Tibial nerve (tissue), 3 donors: ENCODE measurements around the gene ENOSF1.

Experiments
- CTCF ChIP-seq, 5 experiments: fragments of 200-600 bp in 3 of 5; fragments of 450-650 bp in 2 of 5; sonication (generic) in 3 of 5; IDR thresholded peaks; one replicate each; pipeline ENCODE4 v1.5.1; 2016 to 2019; ENCODE audit warnings: antibody characterized with exemption in 5 of 5, mild to moderate bottlenecking in 3 of 5, moderate library complexity in 2 of 5
- POLR2A ChIP-seq, 2 donors: fragments of 450-650 bp; IDR thresholded peaks; one replicate each; pipeline ENCODE4 v1.6.1; 2017; ENCODE audit warnings: antibody characterized with exemption in 2 of 2, mild to moderate bottlenecking in 2 of 2, moderate library complexity in 2 of 2

GRCh38 chr18:629269-630150 lies 82.9 kb downstream of the ENOSF1 start:
- TF ChIP-seq CTCF (IDR thresholded peaks at IDR 0.05), result no peak
- no peak for TF ChIP-seq POLR2A (IDR thresholded peaks at IDR 0.05)
